ENCODE data around the gene PTPN6.

GRCh38 chr12:6960593-6961277 is 9.6 kb downstream of the PTPN6 start:
- no peak for TF ChIP-seq FOXM1 (IDR thresholded peaks at IDR 0.05; ENCODE audit: borderline replicate concordance)
- no peak for TF ChIP-seq CTBP1 (IDR thresholded peaks at IDR 0.05; ENCODE audit: borderline replicate concordance)
- no peak for TF ChIP-seq ARNT (IDR thresholded peaks at IDR 0.05)
- no peak for TF ChIP-seq FOXA1 (IDR thresholded peaks at IDR 0.05)
- TF ChIP-seq FOXK2 (IDR thresholded peaks at IDR 0.05), result no peak
- no peak for TF ChIP-seq BHLHE40 (IDR thresholded peaks at IDR 0.05; ENCODE audit: borderline replicate concordance)
- TF ChIP-seq SP1 (IDR thresholded peaks at IDR 0.05), result no peak
- TF ChIP-seq ZNF384 (IDR thresholded peaks at IDR 0.05), result no peak
- TF ChIP-seq L3MBTL2 (conservative IDR thresholded peaks at IDR 0.05), result no peak
- TF ChIP-seq LEF1 (IDR thresholded peaks at IDR 0.05; ENCODE audit: borderline replicate concordance), result no peak
- TF ChIP-seq SUZ12 (IDR thresholded peaks at IDR 0.05), result no peak

Data from HEK293T (cell line).